Peyer's patch (tissue), 4 donors: ENCODE measurements around the gene NME8.

ENCODE experiments used
- POLR2A ChIP-seq, 2 donors: fragments of 450-650 bp; IDR thresholded peaks; one replicate each; pipeline ENCODE4 v1.5.1; 2017; ENCODE audit warnings: antibody characterized with exemption in 2 of 2, mild to moderate bottlenecking in 2 of 2, moderate library complexity in 2 of 2
- TF ChIP-seq, protein P1 (sequence below), 6 experiments: fragments of 450-650 bp in 4 of 6; fragments of 200-600 bp in 2 of 6; sonication (generic) in 1 of 6; IDR thresholded peaks; one replicate each; pipeline ENCODE4 v1.5.1; 2017 to 2019; ENCODE audit warnings: antibody characterized with exemption in 6 of 6, mild to moderate bottlenecking in 3 of 6, moderate library complexity in 1 of 6

DNA sequence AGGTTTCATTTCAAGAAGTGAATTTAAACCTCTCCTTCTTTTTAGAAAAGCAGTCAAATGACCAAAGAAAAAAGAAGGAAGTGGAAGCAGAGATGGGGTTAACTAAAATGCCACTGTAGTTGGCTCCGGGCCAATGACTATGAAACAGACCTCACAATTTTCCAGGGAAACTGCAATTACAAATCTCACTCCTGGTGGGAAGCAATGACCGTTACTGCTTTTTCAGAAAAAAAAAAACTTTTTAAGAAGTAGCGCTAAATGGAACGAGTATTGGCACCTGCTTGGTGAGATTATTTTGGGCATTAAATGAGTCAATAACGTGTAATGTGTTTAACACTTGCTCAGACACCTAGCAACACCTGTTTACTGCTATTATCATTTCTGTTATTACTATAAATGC lies 67.0 kb downstream of the NME8 start:
- TF ChIP-seq, protein P1, sequence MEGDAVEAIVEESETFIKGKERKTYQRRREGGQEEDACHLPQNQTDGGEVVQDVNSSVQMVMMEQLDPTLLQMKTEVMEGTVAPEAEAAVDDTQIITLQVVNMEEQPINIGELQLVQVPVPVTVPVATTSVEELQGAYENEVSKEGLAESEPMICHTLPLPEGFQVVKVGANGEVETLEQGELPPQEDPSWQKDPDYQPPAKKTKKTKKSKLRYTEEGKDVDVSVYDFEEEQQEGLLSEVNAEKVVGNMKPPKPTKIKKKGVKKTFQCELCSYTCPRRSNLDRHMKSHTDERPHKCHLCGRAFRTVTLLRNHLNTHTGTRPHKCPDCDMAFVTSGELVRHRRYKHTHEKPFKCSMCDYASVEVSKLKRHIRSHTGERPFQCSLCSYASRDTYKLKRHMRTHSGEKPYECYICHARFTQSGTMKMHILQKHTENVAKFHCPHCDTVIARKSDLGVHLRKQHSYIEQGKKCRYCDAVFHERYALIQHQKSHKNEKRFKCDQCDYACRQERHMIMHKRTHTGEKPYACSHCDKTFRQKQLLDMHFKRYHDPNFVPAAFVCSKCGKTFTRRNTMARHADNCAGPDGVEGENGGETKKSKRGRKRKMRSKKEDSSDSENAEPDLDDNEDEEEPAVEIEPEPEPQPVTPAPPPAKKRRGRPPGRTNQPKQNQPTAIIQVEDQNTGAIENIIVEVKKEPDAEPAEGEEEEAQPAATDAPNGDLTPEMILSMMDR (IDR thresholded peaks at IDR 0.05) = no peak
- no peak for TF ChIP-seq POLR2A (IDR thresholded peaks at IDR 0.05)
